Measurements from ENCODE around the gene PRPF8.

GRCh38 chr17:1713878-1714426 lies 29.3 kb upstream of the PRPF8 start:
- no peak for TF ChIP-seq SPI1 (IDR thresholded peaks at IDR 0.05; ENCODE audit: low read depth, low read length)
- no peak for TF ChIP-seq POLR2A (IDR thresholded peaks at IDR 0.05; ENCODE audit: low read depth, low read length)
- TF ChIP-seq POLR2AphosphoS5 (IDR thresholded peaks at IDR 0.05; ENCODE audit: low read depth, low read length), result no peak
